GM10248 (cell line): ENCODE data around the gene FAM90A1.
"Not testable (repeated sequence)": the region's sequence is repeated elsewhere in the genome, so short reads cannot be mapped to it uniquely, and the experiment has no call there.

ENCODE experiments used
- CTCF ChIA-PET: fragments of 300-600 bp; sonication (Branson Sonifier 250); formaldehyde crosslinking; extraction: SDS; loops from one replicate; lab custom pipeline; 2021; ENCODE audit warnings: antibody characterized with exemption; lab: Yijun Ruan, JAX
- POLR2A ChIA-PET: fragments of 350-650 bp; sonication (Branson Sonifier 250); formaldehyde crosslinking; extraction: SDS; loops from one replicate; lab custom pipeline; 2020; ENCODE audit warnings: antibody characterized with exemption; lab: Yijun Ruan, JAX
- DNase-seq: peaks from one replicate; pipeline ENCODE4 v3.0.0; 2012; ENCODE audit errors: extremely low spot score
- TF ChIP-seq, protein P1 (sequence below): IDR thresholded peaks from 2 replicates; pipeline ENCODE4 v1.5.1; 2012; ENCODE audit warnings: mild to moderate bottlenecking, low read depth; ENCODE audit errors: extremely low read depth, missing control alignments, control extremely low read depth

FAM90A1 gene

DNA sequence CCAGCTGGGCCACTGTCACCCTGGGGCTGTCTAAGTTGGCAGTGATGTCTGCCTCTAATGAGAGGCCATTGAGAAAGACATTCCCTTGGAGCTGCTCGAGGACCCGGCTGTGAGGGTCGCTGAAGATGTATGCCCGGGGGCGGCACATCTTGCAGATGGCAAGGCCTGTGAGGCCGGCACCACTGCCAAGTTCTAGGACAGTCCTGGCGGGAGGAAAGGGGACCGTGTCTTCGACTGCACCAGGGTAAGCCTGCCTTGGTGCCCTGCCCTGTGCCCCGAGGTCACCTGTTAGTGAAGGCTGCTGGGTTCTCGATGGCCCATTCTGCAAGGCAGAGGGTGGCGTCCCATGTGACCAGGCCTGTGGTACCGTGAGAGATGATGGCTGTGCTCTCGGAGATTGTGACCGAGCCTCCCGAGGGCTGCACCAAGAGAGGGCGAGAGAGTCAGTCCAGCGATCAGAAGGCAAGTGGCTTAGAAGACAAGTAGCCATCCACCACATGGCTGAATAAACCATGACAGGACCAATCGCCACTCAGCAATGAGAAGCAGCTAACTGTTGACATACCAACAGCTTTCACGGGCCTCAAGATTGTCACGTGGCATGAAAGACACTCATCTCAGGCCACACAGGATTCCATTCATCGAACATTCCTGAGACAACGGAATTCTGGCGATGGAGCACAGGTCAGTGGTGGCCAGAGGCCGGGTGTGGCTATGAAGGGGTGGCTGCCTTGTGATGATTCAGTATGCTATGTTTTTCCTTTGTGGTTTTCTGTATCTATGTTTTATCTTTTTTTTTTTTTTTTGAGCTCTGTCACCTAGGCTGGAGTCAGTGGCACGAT, 8.1 kb upstream of the FAM90A1 start:
- POLR2A ChIA-PET, CTCF ChIA-PET, DNase-seq: not testable (repeated sequence)

DNA sequence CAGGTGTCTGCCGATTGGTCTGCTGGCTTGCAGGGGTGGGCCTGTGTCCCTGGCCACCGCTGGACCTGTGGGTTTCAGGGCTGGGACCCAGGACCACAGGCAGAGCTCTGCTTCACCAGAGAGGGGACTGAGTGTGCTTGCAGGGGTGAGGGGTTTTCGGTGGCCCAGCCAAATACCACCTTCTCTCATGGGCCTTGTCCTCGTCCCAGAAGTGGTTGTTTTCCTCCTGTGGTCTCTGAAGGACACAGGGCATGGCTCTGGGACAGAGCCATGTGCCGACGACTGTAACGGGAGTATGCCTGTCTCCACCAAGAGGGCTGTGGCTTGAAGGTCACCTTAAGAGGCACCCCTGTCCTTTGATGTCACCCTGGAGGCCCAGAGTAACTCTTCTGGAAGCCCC, 7.3 kb upstream of the FAM90A1 start:
- DNase-seq, POLR2A ChIA-PET: not testable (repeated sequence)
- CTCF ChIA-PET: interaction anchor here (1.7 kb wide), 1 partner anchor 126 kb away, joined by 6 read pairs; no protein-coding TSS in a partner anchor

DNA sequence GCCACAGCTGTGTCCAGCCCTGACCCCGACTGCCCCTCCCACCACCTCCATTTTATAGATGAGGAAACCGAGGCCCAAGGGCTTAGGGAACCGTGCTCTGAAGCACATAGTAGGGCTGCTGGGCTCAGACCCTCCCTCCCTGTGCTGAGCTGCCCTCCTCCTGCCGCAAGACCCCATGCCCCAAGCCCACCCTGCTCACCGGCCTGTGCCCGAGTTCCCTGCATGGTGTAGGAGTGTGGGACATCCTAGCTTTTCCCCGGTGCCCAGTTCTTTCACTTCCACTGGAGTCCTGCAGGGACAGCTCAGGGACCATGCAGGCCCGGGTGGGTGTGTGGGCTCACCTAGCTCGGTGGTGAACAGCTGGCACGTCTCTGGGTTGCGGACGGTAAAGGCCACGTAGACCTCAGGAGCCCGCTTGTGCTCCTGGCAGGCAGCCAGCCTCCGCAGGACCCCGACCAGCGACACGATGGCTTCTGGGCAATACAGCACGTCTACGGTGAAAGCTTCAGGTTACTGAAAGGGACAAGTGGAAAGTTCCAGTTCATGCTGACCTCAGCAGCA, 6.6 kb upstream of the FAM90A1 start:
- POLR2A ChIA-PET, DNase-seq: not testable (repeated sequence)
- CTCF ChIA-PET: interaction anchor here (1.7 kb wide), 1 partner anchor 125 kb away, joined by 6 read pairs; no protein-coding TSS in a partner anchor

DNA sequence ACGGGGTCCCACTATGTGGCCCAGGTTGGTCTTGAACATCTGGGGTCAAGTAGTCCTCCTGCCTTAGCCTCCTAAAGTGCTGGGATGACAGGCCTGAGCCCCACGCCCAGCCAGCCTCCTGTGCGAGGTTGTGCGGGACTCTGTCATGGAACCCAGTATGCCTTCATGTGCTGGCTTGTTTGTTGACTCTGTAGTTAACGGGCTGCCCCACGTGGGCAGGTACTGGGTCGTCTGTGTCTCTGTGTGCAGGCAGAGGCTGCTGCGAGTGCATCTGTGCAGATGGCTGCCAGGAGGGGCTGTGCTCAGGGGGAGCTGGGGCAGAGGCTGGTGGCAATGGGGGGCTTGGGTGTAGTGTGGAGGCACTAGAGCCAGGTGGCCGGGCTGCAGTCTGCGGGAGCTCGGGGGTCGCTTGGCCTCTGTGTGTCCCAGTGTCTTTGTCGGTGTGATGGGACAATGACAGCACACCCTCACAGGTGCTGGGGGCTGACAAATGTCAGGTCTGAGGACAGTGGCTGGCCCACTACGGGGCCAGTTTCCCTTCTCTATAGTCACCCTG, 6.0 kb upstream of the FAM90A1 start:
- CTCF ChIA-PET: interaction anchor here (1.7 kb wide), 1 partner anchor 124 kb away, joined by 6 read pairs; no protein-coding TSS in a partner anchor
- DNase-seq, POLR2A ChIA-PET: not testable (repeated sequence)

DNA sequence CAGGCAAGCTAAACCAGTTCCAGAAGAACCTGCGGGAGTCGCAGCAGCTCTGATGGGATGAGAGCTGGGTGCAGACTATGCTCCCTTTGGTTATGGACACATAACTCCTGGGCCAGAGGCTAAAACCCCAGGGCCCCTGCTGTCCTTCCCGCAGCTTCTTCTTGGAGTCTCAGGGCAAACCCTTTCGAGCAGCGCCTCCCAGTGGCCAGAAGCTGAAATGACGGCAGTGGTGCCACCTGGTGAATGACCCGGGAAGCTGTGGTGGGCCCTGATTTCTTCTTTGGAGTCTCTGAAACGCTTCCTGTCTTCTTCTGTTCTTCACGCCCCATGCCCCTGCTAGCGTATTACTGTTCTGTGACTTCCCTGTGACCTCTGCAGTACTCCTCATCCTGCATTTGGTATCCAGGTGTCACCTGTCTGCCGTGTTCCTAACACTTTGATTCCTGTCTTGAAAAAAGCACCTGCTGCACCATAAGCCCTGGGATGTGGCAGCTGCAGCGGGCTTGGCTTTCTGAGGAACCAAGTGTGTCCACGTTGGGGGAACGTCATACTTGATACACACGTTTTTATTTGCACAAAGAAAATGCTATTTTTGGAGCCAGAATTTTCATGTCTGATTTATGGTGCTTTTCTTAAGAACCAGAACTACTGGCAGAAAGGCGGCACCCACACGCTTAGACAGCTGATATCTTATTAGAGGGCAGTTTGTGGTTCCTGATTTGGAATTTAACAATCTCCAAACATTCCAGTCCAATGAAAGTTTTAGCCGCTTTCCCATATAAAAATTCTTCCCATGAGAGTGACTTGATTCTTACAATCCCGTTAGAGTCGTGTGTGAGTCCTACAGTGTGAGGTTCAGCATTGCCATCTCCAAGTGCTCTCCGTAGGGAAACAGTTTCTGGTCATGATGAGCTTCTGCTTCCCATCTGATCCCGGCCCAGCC, 4.5 kb upstream of the FAM90A1 start:
- CTCF ChIA-PET: interaction anchor here (0.9 to 3.3 kb wide), 10 partner anchors 11 to 369 kb away, joined by 3 to 29 read pairs (median 4); partner anchors contain the start of genes C3AR1 and FOXJ2
- POLR2A ChIA-PET: not testable (repeated sequence)

DNA sequence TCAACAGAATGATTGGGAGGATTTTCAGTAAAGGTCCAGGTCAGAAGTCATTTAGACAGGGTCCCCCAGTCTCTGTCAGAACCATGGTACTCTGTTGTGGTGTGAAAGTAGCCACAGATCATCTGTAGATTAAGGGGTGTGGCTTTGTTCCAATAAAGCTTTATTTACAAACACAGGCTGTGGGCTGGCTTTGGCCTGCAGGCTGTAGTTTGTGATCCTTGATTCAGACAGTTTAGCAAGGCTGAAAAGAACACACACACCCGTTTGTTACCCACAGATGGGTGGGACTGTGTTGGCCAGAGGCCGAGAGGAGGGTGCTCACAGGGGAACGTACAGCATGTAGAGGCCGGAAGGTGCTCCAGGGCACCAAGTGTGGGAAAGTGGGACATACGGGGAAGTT, 3.6 kb upstream of the FAM90A1 start:
- DNase-seq, POLR2A ChIA-PET: not testable (repeated sequence)
- CTCF ChIA-PET: interaction anchor here (0.9 to 3.3 kb wide), 10 partner anchors 12 to 368 kb away, joined by 3 to 29 read pairs (median 4); partner anchors contain the start of genes C3AR1 and FOXJ2

More for the DNA sequence above, 4.5 kb upstream of the FAM90A1 start:
- not testable (repeated sequence) for DNase-seq
- TF ChIP-seq, protein P1, sequence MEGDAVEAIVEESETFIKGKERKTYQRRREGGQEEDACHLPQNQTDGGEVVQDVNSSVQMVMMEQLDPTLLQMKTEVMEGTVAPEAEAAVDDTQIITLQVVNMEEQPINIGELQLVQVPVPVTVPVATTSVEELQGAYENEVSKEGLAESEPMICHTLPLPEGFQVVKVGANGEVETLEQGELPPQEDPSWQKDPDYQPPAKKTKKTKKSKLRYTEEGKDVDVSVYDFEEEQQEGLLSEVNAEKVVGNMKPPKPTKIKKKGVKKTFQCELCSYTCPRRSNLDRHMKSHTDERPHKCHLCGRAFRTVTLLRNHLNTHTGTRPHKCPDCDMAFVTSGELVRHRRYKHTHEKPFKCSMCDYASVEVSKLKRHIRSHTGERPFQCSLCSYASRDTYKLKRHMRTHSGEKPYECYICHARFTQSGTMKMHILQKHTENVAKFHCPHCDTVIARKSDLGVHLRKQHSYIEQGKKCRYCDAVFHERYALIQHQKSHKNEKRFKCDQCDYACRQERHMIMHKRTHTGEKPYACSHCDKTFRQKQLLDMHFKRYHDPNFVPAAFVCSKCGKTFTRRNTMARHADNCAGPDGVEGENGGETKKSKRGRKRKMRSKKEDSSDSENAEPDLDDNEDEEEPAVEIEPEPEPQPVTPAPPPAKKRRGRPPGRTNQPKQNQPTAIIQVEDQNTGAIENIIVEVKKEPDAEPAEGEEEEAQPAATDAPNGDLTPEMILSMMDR: peak; percentile 76

DNA sequence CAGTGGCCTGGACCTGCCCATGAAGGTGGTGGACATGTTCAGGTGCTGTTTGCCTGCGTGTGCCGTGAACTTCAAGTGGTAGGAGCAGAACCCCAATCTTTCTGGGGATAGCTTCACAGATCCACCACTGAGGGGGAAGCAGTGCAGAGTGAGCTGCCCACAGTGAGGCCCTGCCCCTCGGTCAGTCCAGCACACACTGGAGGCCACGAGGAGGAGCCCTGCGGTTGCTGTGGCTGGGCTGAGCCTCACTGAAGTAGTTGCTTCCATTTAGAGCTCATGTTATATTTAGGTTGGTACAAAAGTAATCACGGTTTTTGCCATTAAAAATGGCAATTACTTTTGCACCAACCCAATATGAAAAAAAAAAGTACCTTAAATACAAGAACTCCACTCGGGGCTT, 2.1 kb upstream of the FAM90A1 start:
- POLR2A ChIA-PET, DNase-seq: not testable (repeated sequence)
- CTCF ChIA-PET: interaction anchor here (1.3 to 3.3 kb wide), 2 partner anchors 119 to 188 kb away, joined by 3 to 29 read pairs; no protein-coding TSS in a partner anchor

DNA sequence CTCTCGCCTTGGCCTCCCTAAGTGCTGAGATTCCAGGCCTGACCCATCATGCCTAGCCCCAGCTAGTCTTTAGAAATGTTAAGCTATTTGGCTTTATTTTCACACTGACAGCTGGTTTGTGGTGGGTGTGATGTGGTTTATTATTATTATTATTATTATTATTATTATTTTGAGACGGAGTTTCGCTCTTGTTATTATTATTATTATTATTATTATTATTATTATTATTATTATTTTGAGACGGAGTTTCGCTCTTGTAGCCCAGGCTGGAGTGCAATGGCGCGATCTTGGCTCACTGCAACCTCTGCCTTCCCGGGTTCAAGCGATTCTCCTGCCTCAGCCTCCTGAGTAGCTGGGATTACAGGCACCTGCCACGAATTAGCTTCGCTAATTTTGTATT, 1.2 kb upstream of the FAM90A1 start:
- POLR2A ChIA-PET, CTCF ChIA-PET, DNase-seq: not testable (repeated sequence)

DNA sequence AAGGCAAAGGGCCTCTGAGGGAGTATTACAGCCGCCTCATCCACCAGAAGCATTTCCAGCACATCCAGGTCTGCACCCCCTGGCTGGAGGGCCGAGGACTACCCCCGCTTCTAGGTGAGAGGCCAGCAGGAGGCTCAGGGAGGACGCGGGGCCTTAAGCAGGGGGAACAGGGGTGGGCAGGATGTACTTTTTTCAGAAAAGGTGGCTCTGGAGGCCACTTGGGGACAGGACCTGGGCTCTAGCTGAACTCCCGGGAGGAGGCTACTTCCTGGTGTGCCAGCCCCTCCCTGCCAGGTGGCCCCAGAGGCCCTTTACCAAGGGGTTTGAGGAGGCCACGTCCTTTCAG, 287 bp upstream of the FAM90A1 start:
- CTCF ChIA-PET, POLR2A ChIA-PET, DNase-seq: not testable (repeated sequence)

DNA sequence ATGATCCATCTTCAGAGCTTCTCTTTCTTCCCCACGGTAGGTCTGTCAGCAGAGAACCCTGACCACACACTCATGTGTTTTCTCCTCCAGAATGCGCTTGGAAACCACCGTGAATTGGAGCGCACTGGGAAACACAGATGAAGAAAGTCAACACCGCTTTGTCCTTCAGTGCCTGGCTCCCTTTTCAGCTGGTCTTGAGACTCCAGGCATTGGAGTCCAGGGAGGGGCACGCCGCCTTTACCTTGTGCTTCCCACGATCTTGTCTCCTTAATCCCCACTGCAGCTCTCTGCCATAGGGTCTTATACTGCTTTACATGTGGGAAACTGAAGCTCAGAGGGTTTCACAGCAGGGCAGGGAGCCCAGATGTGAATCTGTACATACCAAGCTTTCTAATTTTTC, 1.1 kb downstream of the FAM90A1 start:
- CTCF ChIA-PET: interaction anchor here (1.1 kb wide), 1 partner anchor 11 kb away, joined by 3 read pairs; no protein-coding TSS in a partner anchor
- DNase-seq: no peak
- POLR2A ChIA-PET: no interaction called here
- TF ChIP-seq, protein P1: no peak

DNA sequence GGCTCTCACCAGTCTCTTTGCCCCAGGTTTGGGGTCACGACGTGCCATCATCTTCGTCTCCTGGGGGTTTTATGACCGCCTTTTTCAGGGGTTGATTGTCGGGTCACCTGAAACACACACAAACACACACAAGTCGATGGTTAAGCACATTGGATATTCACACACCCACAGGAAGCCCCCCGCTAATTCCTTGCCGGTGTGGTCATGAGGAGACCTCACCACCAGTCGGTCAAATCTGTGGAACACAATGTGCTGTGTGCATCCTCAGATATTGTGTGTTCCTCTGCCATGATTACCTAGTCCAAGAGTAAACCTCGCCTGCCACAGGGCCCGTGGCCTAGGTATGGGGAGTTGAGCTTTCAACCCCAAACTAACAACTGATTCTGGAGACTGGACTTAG, 2.6 kb downstream of the FAM90A1 start:
- POLR2A ChIA-PET, CTCF ChIA-PET, DNase-seq: not testable (repeated sequence)

DNA sequence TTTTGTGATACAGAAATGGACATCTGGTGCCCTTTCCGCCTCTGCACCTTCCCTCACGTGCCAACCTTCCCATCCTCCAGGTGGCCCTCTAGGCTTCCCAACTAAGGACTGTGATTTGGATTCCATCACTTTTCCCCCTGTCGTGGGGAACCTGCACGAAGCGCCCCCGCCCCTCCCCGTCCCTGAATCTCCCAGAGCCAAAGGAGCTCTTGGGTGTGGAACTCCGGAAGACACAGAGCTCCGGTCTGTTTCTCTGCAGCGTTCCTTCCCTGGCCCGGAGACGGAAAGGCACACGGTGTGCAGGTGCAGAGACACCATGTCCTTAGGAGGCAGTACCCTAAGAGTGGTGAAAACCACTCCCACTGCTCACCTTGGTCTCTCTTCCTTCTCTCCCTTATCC, 3.8 kb downstream of the FAM90A1 start:
- CTCF ChIA-PET, DNase-seq, POLR2A ChIA-PET: not testable (repeated sequence)

DNA sequence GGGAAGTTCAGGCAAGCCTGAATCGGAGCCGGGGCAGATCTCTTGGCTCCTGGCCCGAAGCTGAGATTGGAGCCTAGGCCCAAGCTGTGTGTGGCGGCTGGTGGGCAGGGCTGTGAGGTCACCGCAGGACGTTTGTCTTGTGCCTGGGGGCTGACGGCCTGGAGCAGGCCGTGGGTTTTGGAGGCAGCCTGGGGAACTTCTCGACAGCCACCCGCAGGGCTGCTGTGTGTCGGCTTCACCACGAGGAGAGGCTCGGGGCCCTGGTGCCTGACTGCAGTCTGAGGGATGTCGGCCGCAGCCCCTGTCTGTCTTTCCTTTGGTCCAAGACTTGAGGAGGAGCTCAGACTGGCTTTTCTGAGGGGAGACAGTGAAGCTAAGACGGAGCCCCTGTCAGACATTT, 5.1 kb downstream of the FAM90A1 start:
- CTCF ChIA-PET, POLR2A ChIA-PET, DNase-seq: not testable (repeated sequence)

DNA sequence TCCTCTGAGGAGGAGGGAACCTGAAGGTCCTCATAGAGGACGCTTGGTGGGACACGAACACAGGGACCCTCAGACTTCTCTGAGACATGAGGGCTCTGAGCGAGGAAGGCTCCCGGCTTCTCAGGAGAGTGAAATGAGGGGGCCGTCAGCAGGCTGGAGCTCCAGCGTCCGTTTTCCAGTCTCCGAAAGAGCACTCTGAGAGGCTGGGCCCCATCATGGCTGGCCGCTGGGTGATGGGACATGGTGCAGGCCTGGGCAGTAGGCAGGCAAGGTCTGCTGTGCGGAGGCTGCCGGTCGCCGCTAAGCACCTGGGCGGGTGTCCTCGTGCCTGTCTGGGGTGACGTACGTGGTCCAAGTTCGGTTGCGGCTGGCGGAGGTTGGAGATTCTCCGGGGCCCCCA, 5.6 kb downstream of the FAM90A1 start:
- POLR2A ChIA-PET, DNase-seq, CTCF ChIA-PET: not testable (repeated sequence)
